OCI-LY3 (cell line): ENCODE measurements around the gene MIER1.
A peak's percentile ranks its signal among the peaks of the same experiment; 100 is the strongest.
"Not testable (repeated sequence)": the region's sequence is repeated elsewhere in the genome, so short reads cannot be mapped to it uniquely, and the experiment has no call there.

Source experiments
- H2AFZ ChIP-seq: fragments of 200-600, 300-600 bp; shearing (Covaris generic); 2 replicates; pipeline ENCODE4 v1.6.0; 2014; ENCODE audit warnings: antibody characterized with exemption, low read depth, low read length
- H3K27ac ChIP-seq: fragments of 200-600, 300-600 bp; sonication (generic); 2 replicates; pipeline ENCODE4 v1.5.1; 2014; ENCODE audit warnings: mild to moderate bottlenecking, low read length, moderate library complexity, mixed read lengths
- H3K27me3 ChIP-seq: fragments of 200-600, 300-600 bp; sonication (generic); 2 replicates; pipeline ENCODE4 v1.6.1; 2014; ENCODE audit warnings: low read depth, low read length, mixed read lengths
- H3K36me3 ChIP-seq: fragments of 200-600, 300-600 bp; sonication (generic); replicated peaks from 2 replicates; pipeline ENCODE3; 2014; ENCODE audit warnings: low read depth, low read length, mixed read lengths
- H3K4me1 ChIP-seq: fragments of 300-600, 200-600 bp; sonication (generic); 2 replicates; pipeline ENCODE4 v1.6.1; 2014; ENCODE audit warnings: low read length, mixed read lengths
- H3K4me2 ChIP-seq: fragments of 200-600, 300-600 bp; sonication (generic); 2 replicates; pipeline ENCODE4 v1.6.1; 2014; ENCODE audit warnings: low read length, mixed read lengths
- H3K4me3 ChIP-seq: fragments of 300-600, 200-600 bp; sonication (generic); 2 replicates; pipeline ENCODE4 v1.5.1; 2014; ENCODE audit warnings: antibody characterized with exemption, mild to moderate bottlenecking, low read length, moderate library complexity
- H3K79me2 ChIP-seq: fragments of 300-600, 200-600 bp; shearing (Covaris generic); 2 replicates; pipeline ENCODE4 v1.6.1; 2014; ENCODE audit warnings: mild to moderate bottlenecking, low read length, mixed read lengths
- H3K9ac ChIP-seq: fragments of 300-600, 200-600 bp; shearing (Covaris generic); 2 replicates; pipeline ENCODE4 v1.6.0; 2014; ENCODE audit warnings: mild to moderate bottlenecking, low read length, moderate library complexity
- H3K9me3 ChIP-seq: fragments of 200-600, 300-600 bp; shearing (Covaris generic); 2 replicates; pipeline ENCODE4 v1.6.1; 2014; ENCODE audit warnings: low read length, mixed read lengths; ENCODE audit not compliant: insufficient read depth
- H4K20me1 ChIP-seq: fragments of 200-600, 300-600 bp; sonication (generic); 2 replicates; pipeline ENCODE4 v1.6.1; 2016; ENCODE audit warnings: low read length, mixed read lengths; ENCODE audit not compliant: insufficient read depth
- CTCF ChIP-seq: fragments of 200-600, 300-600 bp; sonication (generic); IDR thresholded peaks from 2 replicates; pipeline ENCODE4 v1.5.1; 2014; ENCODE audit warnings: antibody characterized with exemption, low read length, low read depth
- EZH2phosphoT487 ChIP-seq: fragments of 200-600 bp; shearing (Covaris generic); IDR thresholded peaks from 2 replicates; pipeline ENCODE4 v1.6.1; 2018; ENCODE audit warnings: antibody characterized with exemption, mixed run types, low read depth

MIER1 gene

GRCh38 chr1:66954208-66954607, 29.4 kb downstream of the MIER1 start:
- Histone ChIP-seq H3K36me3 (peaks cover 23% of the 10 kb centered on the region), H3K4me3 (no peak overlapping the region), H3K27me3 (no peaks in the 10 kb centered on the region), H3K79me2 (no peaks in the 10 kb centered on the region), H3K4me2 (peak overlapping the region; percentile 14; the same call in 1 of the 2 replicates), H3K9me3 (no peaks in the 10 kb centered on the region), H3K9ac (no peak overlapping the region), H3K27ac (peak overlapping the region; percentile 40; the same call in 1 of the 2 replicates), H2AFZ (no peak overlapping the region), H4K20me1 (0 out of 2 replicates have a peak, but pooled peaks cover 3% of the 10 kb centered on the region), H3K4me1 (peaks cover 3% of the 10 kb centered on the region; the same call in 1 of the 2 replicates)
- TF ChIP-seq EZH2phosphoT487 = no peak
- TF ChIP-seq CTCF = no peak

- Histone ChIP-seq H3K9ac (no peak overlapping the region), H3K27ac (no peak overlapping the region), H3K27me3 (no peaks in the 10 kb centered on the region), H3K4me2 (no peak overlapping the region), H3K4me3 (no peak overlapping the region), H2AFZ (no peak overlapping the region), H3K4me1 (peaks cover 7% of the 10 kb centered on the region), H3K36me3 (peaks cover 17% of the 10 kb centered on the region), H4K20me1 (no peaks in the 10 kb centered on the region), H3K9me3 (no peaks in the 10 kb centered on the region), H3K79me2 (no peaks in the 10 kb centered on the region)
- TF ChIP-seq EZH2phosphoT487 (no peak), CTCF (no peak)
Observed at GRCh38 chr1:66957938-66958337, 33.1 kb downstream of the MIER1 start.

- H3K9me3 ChIP-seq, H4K20me1 ChIP-seq, H3K27me3 ChIP-seq, H3K4me3 ChIP-seq, H3K4me1 ChIP-seq, H3K27ac ChIP-seq, H3K9ac ChIP-seq, H3K4me2 ChIP-seq, H3K79me2 ChIP-seq, H2AFZ ChIP-seq: not testable (repeated sequence)
- H3K36me3 ChIP-seq = peaks cover 23% of the 10 kb centered on the region
Observed at GRCh38 chr1:66966188-66966873, 41.5 kb downstream of the MIER1 start.

GRCh38 chr1:66968574-66968973, 43.8 kb downstream of the MIER1 start:
- Histone ChIP-seq H2AFZ (no peak overlapping the region), H3K4me3 (no peak overlapping the region), H3K4me2 (no peak overlapping the region), H4K20me1 (no peaks in the 10 kb centered on the region), H3K36me3 (peaks cover 23% of the 10 kb centered on the region), H3K9me3 (no peaks in the 10 kb centered on the region), H3K27me3 (no peaks in the 10 kb centered on the region), H3K27ac (no peak overlapping the region), H3K79me2 (no peaks in the 10 kb centered on the region), H3K4me1 (no peaks in the 10 kb centered on the region), H3K9ac (no peak overlapping the region)
- TF ChIP-seq CTCF (no peak), EZH2phosphoT487 (no peak)
